Mesendoderm (in vitro differentiated cells): ENCODE results near the gene PELI2.

Source experiments
- DNase-seq: peaks from one replicate; pipeline ENCODE4 v3.0.0; 2013
- H2AK5ac ChIP-seq: 2 replicates; pipeline ENCODE4 v1.6.1; 2013; ENCODE audit warnings: low read length, inconsistent platforms
- H2BK120ac ChIP-seq: 2 replicates; pipeline ENCODE4 v1.6.1; 2013; ENCODE audit warnings: low read depth, mild to moderate bottlenecking, low read length, moderate library complexity, mixed read lengths
- H2BK15ac ChIP-seq: replicated peaks from 2 replicates; pipeline ENCODE4 v1.6.1; 2013; ENCODE audit warnings: low read depth, mild to moderate bottlenecking, moderate library complexity
- H2BK5ac ChIP-seq: 2 replicates; pipeline ENCODE4 v1.6.1; 2013; ENCODE audit warnings: low read length, inconsistent platforms
- H3K18ac ChIP-seq: 2 replicates; pipeline ENCODE4 v1.6.1; 2013; ENCODE audit warnings: mild to moderate bottlenecking, low read length, mixed read lengths
- H3K23ac ChIP-seq: one replicate; pipeline ENCODE4 v1.6.1; 2013; ENCODE audit warnings: low read length
- H3K27ac ChIP-seq: 2 replicates; pipeline ENCODE4 v1.5.1; 2013; ENCODE audit warnings: low read depth, mild to moderate bottlenecking, inconsistent platforms, low read length, moderate library complexity
- H3K27me3 ChIP-seq: 2 replicates; pipeline ENCODE4 v1.6.1; 2013; ENCODE audit warnings: low read length, control low read depth, mild to moderate bottlenecking, inconsistent platforms; ENCODE audit not compliant: insufficient read depth, poor library complexity
- H3K36me3 ChIP-seq: 2 replicates; pipeline ENCODE4 v1.6.1; 2013; ENCODE audit warnings: low read length, inconsistent platforms; ENCODE audit not compliant: control insufficient read depth, insufficient read depth
- H3K4ac ChIP-seq: one replicate; pipeline ENCODE4 v1.6.1; 2013; ENCODE audit warnings: low read depth, mild to moderate bottlenecking, low read length, moderate library complexity
- H3K4me1 ChIP-seq: 2 replicates; pipeline ENCODE4 v1.6.1; 2013; ENCODE audit warnings: low read depth, low read length, inconsistent platforms; ENCODE audit not compliant: control insufficient read depth
- H3K4me2 ChIP-seq: 2 replicates; pipeline ENCODE4 v1.6.1; 2013; ENCODE audit warnings: low read length
- H3K4me3 ChIP-seq: 2 replicates; pipeline ENCODE4 v1.5.1; 2013; ENCODE audit warnings: mild to moderate bottlenecking, low read length
- H3K56ac ChIP-seq: one replicate; pipeline ENCODE4 v1.6.1; 2013; ENCODE audit warnings: low read length
- H3K79me1 ChIP-seq: 2 replicates; pipeline ENCODE4 v1.6.1; 2013; ENCODE audit warnings: low read length, inconsistent platforms
- H3K79me2 ChIP-seq: 2 replicates; pipeline ENCODE4 v1.6.1; 2013; ENCODE audit warnings: mild to moderate bottlenecking, low read length; ENCODE audit not compliant: control insufficient read depth, insufficient read depth
- H3K9ac ChIP-seq: 2 replicates; pipeline ENCODE4 v1.6.1; 2013; ENCODE audit warnings: low read length, inconsistent platforms
- H4K5ac ChIP-seq: one replicate; pipeline ENCODE4 v1.6.1; 2013; ENCODE audit warnings: low read length
- H4K8ac ChIP-seq: one replicate; pipeline ENCODE4 v1.6.1; 2013; ENCODE audit warnings: low read depth, mild to moderate bottlenecking, control low read depth, low read length, moderate library complexity
- WGBS: extraction: QIAGEN DNeasy Blood & Tissue Kit; methylation state at CpG from one replicate; pipeline ENCODE4 v1.1.7; 2013; ENCODE audit warnings: low lambda C conversion rate, missing lambda C conversion rate; ENCODE audit not compliant: insufficient coverage; ENCODE audit errors: extremely low coverage; 5-methylcytosine and 5-hydroxymethylcytosine counted together

The PELI2 gene

GRCh38 chr14:56189307-56189706 lies 71.1 kb downstream of the PELI2 start:
- no peak overlapping the region for H2AK5ac ChIP-seq

GRCh38 chr14:56193347-56193746 lies 75.1 kb downstream of the PELI2 start:
- no peak overlapping the region for H3K56ac ChIP-seq
- H2BK5ac ChIP-seq, result no peak overlapping the region
- H3K18ac ChIP-seq, result no peak overlapping the region
- DNase-seq, result no peak
- no peak overlapping the region for H2BK15ac ChIP-seq
- no peaks in the 10 kb centered on the region for H3K4me1 ChIP-seq
- H3K36me3 ChIP-seq, result no peaks in the 10 kb centered on the region
- no peaks in the 10 kb centered on the region for H3K27me3 ChIP-seq
- no peak overlapping the region for H3K4ac ChIP-seq
- no peak overlapping the region for H3K4me2 ChIP-seq
- H2BK120ac ChIP-seq, result no peak overlapping the region
- H3K79me2 ChIP-seq, result no peaks in the 10 kb centered on the region
- no peak overlapping the region for H3K4me3 ChIP-seq
- 100% methylated on average over 1 of the region's 1 CpG for WGBS
- H3K9ac ChIP-seq, result no peak overlapping the region
- no peak overlapping the region for H4K5ac ChIP-seq
- no peak overlapping the region for H4K8ac ChIP-seq
- H2AK5ac ChIP-seq, result no peak overlapping the region
- no peak overlapping the region for H3K23ac ChIP-seq
- H3K79me1 ChIP-seq, result peaks cover 2% of the 10 kb centered on the region
- H3K27ac ChIP-seq, result no peak overlapping the region

More at GRCh38 chr14:56189307-56189706, 71.1 kb downstream of the PELI2 start:
- no peak overlapping the region for H2BK15ac ChIP-seq
- H3K4me1 ChIP-seq, result no peaks in the 10 kb centered on the region
- no peak overlapping the region for H3K4me3 ChIP-seq
- no peaks in the 10 kb centered on the region for H3K27me3 ChIP-seq
- no peaks in the 10 kb centered on the region for H3K79me2 ChIP-seq
- no peak overlapping the region for H3K27ac ChIP-seq
- H3K36me3 ChIP-seq, result no peaks in the 10 kb centered on the region
- H3K18ac ChIP-seq, result no peak overlapping the region
- no peak overlapping the region for H3K23ac ChIP-seq
- H3K4ac ChIP-seq, result no peak overlapping the region
- H4K8ac ChIP-seq, result no peak overlapping the region
- H2BK5ac ChIP-seq, result no peak overlapping the region
- no peak overlapping the region for H3K9ac ChIP-seq
- DNase-seq, result peak; percentile 48
- H4K5ac ChIP-seq, result no peak overlapping the region
- H3K79me1 ChIP-seq, result no peaks in the 10 kb centered on the region
- no peak overlapping the region for H3K56ac ChIP-seq
- H3K4me2 ChIP-seq, result no peak overlapping the region
- no peak overlapping the region for H2BK120ac ChIP-seq
- no CpG with 5 or more reads among the region's 4 CpGs for WGBS

- Histone ChIP-seq H3K79me1 (peaks cover 3% of the 10 kb centered on the region), H2AK5ac (no peak overlapping the region), H3K23ac (no peak overlapping the region), H3K4me1 (no peaks in the 10 kb centered on the region), H3K79me2 (no peaks in the 10 kb centered on the region), H3K4ac (no peak overlapping the region), H3K36me3 (no peaks in the 10 kb centered on the region), H2BK5ac (no peak overlapping the region), H2BK15ac (no peak overlapping the region), H3K4me3 (no peak overlapping the region), H3K27ac (no peak overlapping the region), H3K4me2 (no peak overlapping the region), H4K5ac (no peak overlapping the region), H4K8ac (no peak overlapping the region), H3K9ac (no peak overlapping the region), H2BK120ac (no peak overlapping the region), H3K18ac (no peak overlapping the region), H3K27me3 (no peaks in the 10 kb centered on the region), H3K56ac (no peak overlapping the region)
- WGBS, result no CpG with 5 or more reads among the region's 7 CpGs
- DNase-seq, result no peak
These were observed 75.8 kb downstream of the PELI2 start for GRCh38 chr14:56194042-56194441.

DNA sequence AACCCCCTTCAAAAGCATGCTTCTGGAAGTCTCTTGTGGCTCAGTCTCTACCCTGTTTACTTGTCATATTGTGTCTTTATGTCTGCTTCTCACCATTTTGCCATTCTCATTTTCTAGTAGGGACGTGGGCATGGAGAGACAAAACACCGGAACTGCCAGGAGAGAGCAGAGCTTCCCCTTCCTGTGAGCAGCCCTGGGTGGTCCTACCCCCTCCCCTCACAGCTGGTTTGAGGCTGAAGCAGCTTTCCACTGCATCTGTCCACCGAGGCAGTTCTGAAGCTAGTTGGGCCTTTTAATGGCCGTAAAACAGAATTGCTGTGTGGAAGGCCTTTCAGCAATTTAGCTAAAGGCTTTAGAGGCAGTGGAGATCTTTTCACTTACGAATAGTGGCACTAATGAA lies 77.0 kb downstream of the PELI2 start:
- Histone ChIP-seq H2BK120ac (no peak overlapping the region), H3K4me2 (no peak overlapping the region), H3K9ac (no peak overlapping the region), H3K18ac (no peak overlapping the region), H4K8ac (no peak overlapping the region), H3K79me1 (peaks cover 4% of the 10 kb centered on the region), H3K79me2 (no peaks in the 10 kb centered on the region), H3K4me3 (no peak overlapping the region), H3K4me1 (no peaks in the 10 kb centered on the region), H3K36me3 (no peaks in the 10 kb centered on the region), H3K56ac (no peak overlapping the region), H4K5ac (no peak overlapping the region), H3K27me3 (no peaks in the 10 kb centered on the region), H2BK15ac (no peak overlapping the region), H3K23ac (no peak overlapping the region), H3K27ac (no peak overlapping the region), H3K4ac (no peak overlapping the region), H2BK5ac (no peak overlapping the region), H2AK5ac (no peak overlapping the region)
- no CpG with 5 or more reads among the region's 5 CpGs for WGBS
- no peak for DNase-seq

GRCh38 chr14:56195704-56196103 lies 77.5 kb downstream of the PELI2 start:
- Histone ChIP-seq H2AK5ac (no peak overlapping the region), H3K56ac (no peak overlapping the region), H4K5ac (no peak overlapping the region), H3K9ac (no peak overlapping the region), H3K18ac (no peak overlapping the region), H3K27me3 (no peaks in the 10 kb centered on the region), H2BK15ac (no peak overlapping the region), H2BK120ac (no peak overlapping the region), H3K23ac (no peak overlapping the region), H3K4me3 (no peak overlapping the region), H3K27ac (no peak overlapping the region), H3K4me2 (no peak overlapping the region), H3K36me3 (no peaks in the 10 kb centered on the region), H4K8ac (no peak overlapping the region), H3K4me1 (no peaks in the 10 kb centered on the region), H2BK5ac (no peak overlapping the region), H3K79me2 (no peaks in the 10 kb centered on the region), H3K4ac (no peak overlapping the region), H3K79me1 (peaks cover 4% of the 10 kb centered on the region)
- DNase-seq, result no peak
- WGBS, result no CpG with 5 or more reads among the region's 6 CpGs

- H3K79me1 ChIP-seq, result peaks cover 4% of the 10 kb centered on the region
- DNase-seq, result no peak
- H3K79me2 ChIP-seq, result no peaks in the 10 kb centered on the region
- no peak overlapping the region for H2BK15ac ChIP-seq
- no peaks in the 10 kb centered on the region for H3K36me3 ChIP-seq
- no peak overlapping the region for H3K9ac ChIP-seq
- no peak overlapping the region for H2BK5ac ChIP-seq
- H3K4me3 ChIP-seq, result no peak overlapping the region
- no peak overlapping the region for H2AK5ac ChIP-seq
- no CpG with 5 or more reads among the region's 2 CpGs for WGBS
- no peak overlapping the region for H3K18ac ChIP-seq
- no peak overlapping the region for H3K56ac ChIP-seq
- H2BK120ac ChIP-seq, result no peak overlapping the region
- H4K8ac ChIP-seq, result no peak overlapping the region
- no peak overlapping the region for H4K5ac ChIP-seq
- H3K27me3 ChIP-seq, result no peaks in the 10 kb centered on the region
- no peak overlapping the region for H3K27ac ChIP-seq
- H3K4me2 ChIP-seq, result no peak overlapping the region
- H3K4me1 ChIP-seq, result no peaks in the 10 kb centered on the region
- no peak overlapping the region for H3K4ac ChIP-seq
- H3K23ac ChIP-seq, result no peak overlapping the region
These were observed 78.1 kb downstream of the PELI2 start for GRCh38 chr14:56196274-56196673.
